ENCODE data around the gene DTNA. TPM values are rescaled to one million over a fixed set of nuclear protein-coding genes. Genes with fewer than 3 reads are reported as not detected.

Gene DTNA
- polyA plus RNA-seq, 1 donor (not counting 4 experiments of a cell fraction or from before 2014, with no cell fraction given) = 0.81 TPM

- Histone ChIP-seq H3K9ac (ENCODE audit: control insufficient read depth, extremely low read depth, insufficient read depth, low read length) (no peak overlapping the region), H3K4me1 (ENCODE audit: control insufficient read depth, extremely low read depth, insufficient read depth, low read length) (no peaks in the 10 kb centered on the region), H3K27ac (ENCODE audit: control insufficient read depth, insufficient read depth, low read length) (no peak overlapping the region), H4K20me1 (ENCODE audit: control insufficient read depth, extremely low read depth, insufficient read depth, low read length) (no peaks in the 10 kb centered on the region), H3K27me3 (ENCODE audit: control insufficient read depth, extremely low read depth, insufficient read depth, low read length) (no peaks in the 10 kb centered on the region), H3K4me3 (ENCODE audit: control insufficient read depth in 2 of 3, extremely low read depth in 1 of 3, insufficient read depth in 2 of 3, low read depth in 1 of 3, low read length in 3 of 3) (no peak overlapping the region), H3K79me2 (ENCODE audit: control insufficient read depth, insufficient read depth, low read length) (no peaks in the 10 kb centered on the region), H3K9me3 (ENCODE audit: control insufficient read depth, low read depth, low read length) (no peaks in the 10 kb centered on the region), H3K36me3 (ENCODE audit: control insufficient read depth in 2 of 2, extremely low read depth in 1 of 2, insufficient read depth in 2 of 2, low read length in 2 of 2) (no peaks in the 10 kb centered on the region), H2AFZ (ENCODE audit: control insufficient read depth, low read length) (no peak overlapping the region), H3K9me1 (ENCODE audit: control insufficient read depth, extremely low read depth, insufficient read depth, low read length) (no peaks in the 10 kb centered on the region), H3K4me2 (ENCODE audit: control insufficient read depth, extremely low read depth, insufficient read depth, low read depth, low read length) (no peak overlapping the region)
- no peak for DNase-seq (ENCODE audit: low read depth, low spot score)
- no peak for FAIRE-seq
- dilution Hi-C loops (cut with MboI; ENCODE audit: extremely low pct_ligation_motif_present, low sequenced_read_pairs) = no loop called here
- TF ChIP-seq CTCF (optimal IDR thresholded peaks at IDR 0.05 in 1 of 3, IDR thresholded peaks at IDR 0.05 in 1 of 3, conservative IDR thresholded peaks at IDR 0.05 in 1 of 3; ENCODE audit: extremely low read depth in 1 of 3, insufficient read depth in 2 of 3, low read length in 3 of 3) (no peak), EZH2 (IDR thresholded peaks at IDR 0.05; ENCODE audit: low read length) (no peak)
Observed at GRCh38 chr18:34892379-34892778, 182.3 kb downstream of the DTNA start.

- Histone ChIP-seq H3K4me1 (ENCODE audit: control insufficient read depth, extremely low read depth, insufficient read depth, low read length) (no peaks in the 10 kb centered on the region), H3K79me2 (ENCODE audit: control insufficient read depth, insufficient read depth, low read length) (no peaks in the 10 kb centered on the region), H3K4me2 (ENCODE audit: control insufficient read depth, extremely low read depth, insufficient read depth, low read depth, low read length) (no peak overlapping the region), H3K27me3 (ENCODE audit: control insufficient read depth, extremely low read depth, insufficient read depth, low read length) (no peaks in the 10 kb centered on the region), H3K27ac (ENCODE audit: control insufficient read depth, insufficient read depth, low read length) (no peak overlapping the region), H3K4me3 (ENCODE audit: control insufficient read depth in 2 of 3, extremely low read depth in 1 of 3, insufficient read depth in 2 of 3, low read depth in 1 of 3, low read length in 3 of 3) (no peak overlapping the region), H2AFZ (ENCODE audit: control insufficient read depth, low read length) (no peak overlapping the region), H3K9me1 (ENCODE audit: control insufficient read depth, extremely low read depth, insufficient read depth, low read length) (no peaks in the 10 kb centered on the region), H3K9me3 (ENCODE audit: control insufficient read depth, low read depth, low read length) (no peaks in the 10 kb centered on the region), H4K20me1 (ENCODE audit: control insufficient read depth, extremely low read depth, insufficient read depth, low read length) (no peaks in the 10 kb centered on the region), H3K36me3 (ENCODE audit: control insufficient read depth in 2 of 2, extremely low read depth in 1 of 2, insufficient read depth in 2 of 2, low read length in 2 of 2) (no peaks in the 10 kb centered on the region), H3K9ac (ENCODE audit: control insufficient read depth, extremely low read depth, insufficient read depth, low read length) (no peak overlapping the region)
- dilution Hi-C loops (cut with MboI; ENCODE audit: extremely low pct_ligation_motif_present, low sequenced_read_pairs) = no loop called here
- FAIRE-seq = no peak
- DNase-seq (ENCODE audit: low read depth, low spot score) = no peak
- TF ChIP-seq EZH2 (IDR thresholded peaks at IDR 0.05; ENCODE audit: low read length) (no peak), CTCF (optimal IDR thresholded peaks at IDR 0.05 in 1 of 3, IDR thresholded peaks at IDR 0.05 in 1 of 3, conservative IDR thresholded peaks at IDR 0.05 in 1 of 3; ENCODE audit: extremely low read depth in 1 of 3, insufficient read depth in 2 of 3, low read length in 3 of 3) (no peak)
Observed at GRCh38 chr18:34893239-34893638, 183.1 kb downstream of the DTNA start.
